Adrenal gland (tissue), 5 donors: ENCODE results near the gene RPA3.

Experiments used
- POLR2A ChIP-seq, 2 donors: fragments of 450-650 bp; IDR thresholded peaks; one replicate each; pipeline ENCODE4 v1.6.1; 2017; ENCODE audit warnings: antibody characterized with exemption in 2 of 2, mild to moderate bottlenecking in 2 of 2, moderate library complexity in 1 of 2
- TF ChIP-seq, protein P1 (sequence below), 6 experiments: fragments of 450-650 bp in 4 of 6; fragments of 200-600 bp in 2 of 6; sonication (generic) in 1 of 6; IDR thresholded peaks; 1 replicate in 5 of 6; 2 replicates in 1 of 6; pipeline versions ENCODE4 v1.5.1 to v1.8.0; 2016 to 2021; ENCODE audit warnings: antibody characterized with exemption in 6 of 6, mild to moderate bottlenecking in 2 of 6, moderate library complexity in 1 of 6
- donor health status: DM: no; HTN: no; CAD: no.

DNA sequence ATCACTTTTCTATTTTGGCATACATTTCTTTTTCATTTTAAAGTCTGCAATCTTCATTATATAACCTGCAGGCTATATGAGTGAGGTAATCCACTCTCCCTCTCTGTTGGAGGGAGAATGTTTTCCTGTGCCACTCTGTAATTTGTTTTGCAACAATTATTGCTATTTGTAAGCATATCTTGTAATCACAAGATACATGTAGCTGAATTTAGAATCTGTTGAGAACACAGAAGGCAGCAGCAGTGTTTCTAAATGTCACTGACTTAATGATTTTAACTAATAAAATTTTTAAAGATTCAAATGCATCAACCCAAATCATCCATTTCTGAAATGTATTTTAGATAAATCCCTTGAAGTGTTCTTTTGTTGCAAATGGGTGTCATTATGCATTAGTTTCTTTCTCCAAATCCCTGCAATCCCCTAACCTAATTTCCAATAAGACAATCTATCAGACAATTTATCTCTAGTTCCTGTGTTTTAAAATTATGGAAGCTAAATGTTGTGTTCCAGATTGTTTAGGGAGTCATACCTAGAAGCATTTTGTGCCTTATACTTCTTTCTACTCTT lies 97.7 kb downstream of the RPA3 start:
- TF ChIP-seq, protein P1, sequence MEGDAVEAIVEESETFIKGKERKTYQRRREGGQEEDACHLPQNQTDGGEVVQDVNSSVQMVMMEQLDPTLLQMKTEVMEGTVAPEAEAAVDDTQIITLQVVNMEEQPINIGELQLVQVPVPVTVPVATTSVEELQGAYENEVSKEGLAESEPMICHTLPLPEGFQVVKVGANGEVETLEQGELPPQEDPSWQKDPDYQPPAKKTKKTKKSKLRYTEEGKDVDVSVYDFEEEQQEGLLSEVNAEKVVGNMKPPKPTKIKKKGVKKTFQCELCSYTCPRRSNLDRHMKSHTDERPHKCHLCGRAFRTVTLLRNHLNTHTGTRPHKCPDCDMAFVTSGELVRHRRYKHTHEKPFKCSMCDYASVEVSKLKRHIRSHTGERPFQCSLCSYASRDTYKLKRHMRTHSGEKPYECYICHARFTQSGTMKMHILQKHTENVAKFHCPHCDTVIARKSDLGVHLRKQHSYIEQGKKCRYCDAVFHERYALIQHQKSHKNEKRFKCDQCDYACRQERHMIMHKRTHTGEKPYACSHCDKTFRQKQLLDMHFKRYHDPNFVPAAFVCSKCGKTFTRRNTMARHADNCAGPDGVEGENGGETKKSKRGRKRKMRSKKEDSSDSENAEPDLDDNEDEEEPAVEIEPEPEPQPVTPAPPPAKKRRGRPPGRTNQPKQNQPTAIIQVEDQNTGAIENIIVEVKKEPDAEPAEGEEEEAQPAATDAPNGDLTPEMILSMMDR (IDR thresholded peaks at IDR 0.05) = no peak
- no peak for TF ChIP-seq POLR2A (IDR thresholded peaks at IDR 0.05)
